Measurements from ENCODE around the gene ARPC5.
A peak's percentile ranks its signal among the peaks of the same experiment; 100 is the strongest.
"Not testable (repeated sequence)": the region's sequence is repeated elsewhere in the genome, so short reads cannot be mapped to it uniquely, and the experiment has no call there.

Gene ARPC5

GRCh38 chr1:183645531-183645930 is 9.9 kb upstream of the ARPC5 start:
- DNase-seq: no peak

DNA sequence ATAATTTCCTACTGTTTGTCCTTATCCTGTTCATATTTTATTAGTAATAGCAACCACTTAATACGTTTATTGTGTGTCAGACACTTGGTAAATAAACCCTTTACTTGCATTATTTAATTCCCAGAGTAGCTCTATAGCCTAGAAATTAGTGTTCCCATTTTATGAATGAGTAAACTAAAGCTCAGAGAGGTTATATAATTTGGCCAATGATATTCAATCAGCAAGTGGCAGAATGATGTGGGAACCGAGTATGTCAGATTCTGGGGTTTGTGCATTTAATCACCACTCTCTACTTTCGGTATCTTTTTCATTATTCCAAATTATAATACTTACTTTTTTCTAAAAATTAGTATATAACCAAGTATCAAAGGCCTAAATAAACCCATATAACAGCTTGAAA is 6.6 kb upstream of the ARPC5 start:
- no peak for DNase-seq

DNA sequence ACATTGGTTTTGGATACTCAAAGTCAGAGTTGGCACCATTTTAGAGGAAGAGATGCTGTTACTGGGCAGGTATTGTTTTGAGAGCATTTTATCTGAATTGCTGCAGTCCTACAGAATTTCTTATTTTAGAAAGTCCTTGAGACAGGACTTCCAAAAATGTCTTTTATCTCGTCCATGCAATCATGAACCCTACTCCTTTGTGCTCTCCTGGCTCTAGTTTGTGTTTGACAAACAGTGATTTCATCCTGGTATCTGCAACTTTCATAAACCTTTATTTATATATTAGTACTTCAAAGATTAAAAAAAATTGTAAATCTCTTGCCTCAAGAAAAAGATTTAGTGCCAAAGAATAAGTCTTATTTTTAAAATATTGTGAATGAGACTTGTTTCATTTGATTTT is 4.6 kb upstream of the ARPC5 start:
- no peak for DNase-seq

GRCh38 chr1:183638649-183639387 is 3.2 kb upstream of the ARPC5 start:
- no peak for DNase-seq

DNA sequence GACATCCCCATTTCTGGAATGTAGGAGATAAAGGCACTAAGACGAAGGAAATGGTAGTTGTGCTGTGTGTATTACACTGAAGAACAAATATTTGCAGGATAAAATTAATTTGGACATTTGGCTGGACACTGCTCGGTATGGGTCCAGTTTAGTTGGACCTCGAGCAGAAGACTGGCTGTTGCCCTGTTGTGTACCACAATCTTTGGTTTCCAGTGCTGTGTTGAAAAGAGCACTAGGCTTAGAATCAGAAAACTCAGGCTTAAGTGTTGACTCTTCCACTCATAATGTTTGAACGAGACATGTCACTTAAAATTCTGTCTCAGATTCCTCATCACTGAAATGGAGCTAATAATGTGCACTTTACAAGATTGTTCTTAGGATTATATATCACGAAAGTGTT is 1.2 kb upstream of the ARPC5 start:
- no peak for DNase-seq

DNA sequence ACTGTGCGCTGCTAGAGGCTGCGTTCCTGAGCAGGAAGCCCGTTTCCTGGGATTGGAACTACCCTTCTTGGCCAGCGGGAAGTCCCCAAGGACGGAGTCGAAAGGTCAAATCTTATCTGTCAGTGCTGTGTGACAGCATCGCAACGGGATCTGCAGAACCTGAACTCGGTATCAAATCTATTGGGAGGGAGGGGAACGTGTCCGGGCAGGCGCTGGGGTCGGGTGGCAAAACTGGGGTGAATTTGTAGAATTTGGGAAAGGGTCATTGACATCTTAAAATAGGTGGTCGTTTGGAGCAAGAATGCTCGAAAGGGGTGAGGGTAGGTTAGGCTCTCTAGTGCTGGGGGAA is 725 bp upstream of the ARPC5 start:
- no peak for DNase-seq

GRCh38 chr1:183635099-183635605 is 431 bp downstream of the ARPC5 start:
- DNase-seq: peak; percentile 26

GRCh38 chr1:183634429-183635065 is 1.0 kb downstream of the ARPC5 start:
- no peak for DNase-seq

DNA sequence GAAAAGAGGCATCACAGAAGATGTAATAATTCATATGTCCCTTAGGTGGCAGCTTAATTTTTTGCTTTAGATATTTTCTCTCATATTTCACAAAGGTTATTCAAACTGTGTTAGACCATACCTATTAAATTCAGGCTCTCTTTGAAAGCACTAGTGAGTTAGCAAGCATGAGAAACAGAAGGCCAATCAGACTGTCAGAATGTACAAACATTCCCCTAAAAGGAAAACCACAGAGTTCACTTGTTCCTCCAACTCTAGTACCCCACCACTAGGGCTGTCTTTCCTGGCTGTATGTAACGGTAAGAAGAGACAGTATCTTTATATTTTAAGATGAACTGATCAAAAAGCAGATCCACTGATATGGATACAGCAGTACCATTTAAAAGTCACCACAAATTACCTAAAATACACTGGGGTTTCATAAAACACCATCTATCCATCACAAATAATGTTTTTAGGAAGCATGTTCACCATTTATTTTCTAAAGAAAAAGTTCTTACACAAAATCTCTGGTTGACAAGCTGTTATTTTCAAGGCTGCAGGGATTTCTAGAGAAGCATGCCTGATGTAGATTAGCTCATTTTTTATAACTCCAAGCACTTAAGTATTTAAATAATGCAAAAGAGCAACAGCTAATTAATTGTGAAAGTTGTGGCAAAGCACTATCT is 1.8 kb downstream of the ARPC5 start:
- DNase-seq: no peak

GRCh38 chr1:183632964-183633363 is 2.6 kb downstream of the ARPC5 start:
- DNase-seq: no peak

- DNase-seq: no peak
Observed at GRCh38 chr1:183632114-183632513, 3.5 kb downstream of the ARPC5 start.

GRCh38 chr1:183630748-183631147 is 4.8 kb downstream of the ARPC5 start:
- no peak for DNase-seq

DNA sequence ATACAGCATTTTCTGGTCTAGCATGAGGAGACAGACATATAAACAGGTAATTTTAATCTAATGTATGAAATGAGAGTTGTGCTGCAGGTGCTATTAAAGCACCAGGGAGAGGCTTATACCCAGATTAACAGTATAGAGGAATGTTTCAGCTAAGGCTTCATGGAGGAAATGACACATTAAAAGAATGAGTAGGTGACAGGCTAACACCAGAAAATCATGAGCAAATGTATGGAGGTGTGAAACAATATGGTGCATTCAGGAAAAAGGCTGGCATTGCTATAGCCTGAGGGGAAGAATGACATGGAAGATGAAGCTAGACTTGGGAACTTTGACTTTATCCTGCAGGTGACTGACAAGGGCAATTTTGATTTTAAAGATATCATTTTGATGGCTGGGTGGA is 7.0 kb downstream of the ARPC5 start:
- DNase-seq: no peak

DNA sequence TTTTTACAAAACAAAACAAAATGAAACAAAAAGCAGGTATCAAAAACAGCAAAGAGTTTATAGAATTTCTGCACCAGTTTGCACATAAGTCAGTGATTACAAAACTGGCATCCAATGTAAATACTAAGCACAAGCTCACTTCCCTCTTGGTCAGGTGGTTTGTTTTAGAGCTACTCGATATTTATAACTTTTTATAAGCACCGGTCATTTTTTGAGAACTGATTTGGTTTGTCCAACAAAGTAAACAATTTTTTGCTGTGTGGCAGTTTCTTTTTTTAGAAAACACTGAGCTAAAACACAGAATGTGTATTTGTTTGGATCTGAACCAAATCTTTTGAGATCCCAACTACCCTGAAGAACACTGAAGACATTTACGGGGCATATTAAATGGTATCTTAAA is 9.3 kb downstream of the ARPC5 start:
- not testable (repeated sequence) for DNase-seq

- DNase-seq: no peak
Observed at GRCh38 chr1:183622884-183623785, 12.4 kb downstream of the ARPC5 start.

- no peak for DNase-seq
Observed at GRCh38 chr1:183622013-183622412, 13.6 kb downstream of the ARPC5 start.

DNA sequence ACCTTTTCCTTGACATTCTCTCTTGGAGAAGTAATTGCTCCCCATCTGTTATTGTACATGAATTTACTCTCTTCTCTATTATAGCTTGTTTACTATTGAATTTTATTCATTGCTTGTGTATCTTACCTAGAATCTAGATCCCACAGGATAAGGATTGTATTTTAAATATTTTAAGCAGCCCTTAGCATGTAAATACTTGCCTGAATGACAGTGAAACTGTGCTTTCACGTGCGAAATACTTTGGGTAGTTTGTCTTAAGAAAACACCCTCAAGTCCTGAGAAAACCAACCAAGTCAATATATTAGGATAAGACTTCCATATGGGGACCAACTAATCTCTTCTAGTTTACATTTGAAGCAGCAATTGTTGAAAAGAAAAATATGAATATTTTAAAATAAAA is 15.3 kb downstream of the ARPC5 start:
- no peak for DNase-seq

DNA sequence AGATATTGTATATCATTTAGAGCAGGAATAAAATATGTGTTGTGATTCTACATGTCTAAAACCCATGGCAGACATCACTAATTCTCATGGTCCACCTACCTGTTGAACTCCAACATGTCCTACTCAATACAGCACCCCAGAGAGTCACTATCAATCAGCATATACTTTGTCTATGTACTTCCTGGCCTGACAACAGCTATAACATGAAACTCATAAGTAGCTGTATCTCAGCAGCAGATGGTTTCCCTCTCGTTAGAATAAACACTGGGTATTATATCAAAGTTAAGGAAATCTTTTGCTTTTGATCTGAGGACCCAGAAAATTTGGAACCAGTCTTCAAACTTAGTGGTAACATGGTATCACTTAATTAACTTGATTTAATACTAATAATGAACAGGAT is 15.8 kb downstream of the ARPC5 start:
- no peak for DNase-seq

DNA sequence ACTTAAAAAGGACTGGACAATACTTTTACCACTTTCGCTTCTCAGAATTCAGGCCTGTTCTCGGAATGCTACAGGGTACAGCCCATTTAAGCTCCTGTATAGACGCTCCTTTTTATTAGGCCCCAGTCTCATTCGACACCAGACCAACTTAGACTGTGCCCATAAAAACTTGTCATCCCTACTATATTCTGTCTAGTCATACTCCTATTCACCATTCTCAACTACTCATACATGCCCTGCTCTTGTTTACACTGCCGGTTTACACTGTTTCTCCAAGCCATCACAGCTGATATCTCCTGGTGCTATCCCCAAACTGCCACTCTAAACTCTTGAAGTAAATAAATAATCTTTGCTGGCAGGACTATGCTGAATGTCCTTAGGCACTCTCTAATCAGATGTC is 17.4 kb downstream of the ARPC5 start:
- DNase-seq: not testable (repeated sequence)

DNA sequence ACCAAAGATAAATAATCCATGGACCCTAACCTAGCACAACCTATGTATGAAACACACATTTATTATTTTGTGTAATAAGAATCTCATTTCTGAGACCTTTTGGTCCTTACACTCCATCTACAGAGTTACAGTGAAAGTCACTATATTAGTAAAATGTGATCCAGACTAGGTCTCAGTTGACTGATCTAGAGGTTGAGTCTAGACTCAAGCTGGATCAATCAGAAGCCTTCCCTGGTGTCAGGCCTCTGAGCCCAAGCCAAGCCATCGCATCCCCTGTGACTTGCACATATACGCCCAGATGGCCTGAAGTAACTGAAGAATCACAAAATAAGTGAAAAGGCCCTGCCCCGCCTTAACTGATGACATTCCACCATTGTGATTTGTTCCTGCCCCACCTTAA is 22.6 kb downstream of the ARPC5 start:
- DNase-seq: not testable (repeated sequence)

GRCh38 chr1:183612407-183612806 is 23.2 kb downstream of the ARPC5 start:
- DNase-seq: no peak

DNA sequence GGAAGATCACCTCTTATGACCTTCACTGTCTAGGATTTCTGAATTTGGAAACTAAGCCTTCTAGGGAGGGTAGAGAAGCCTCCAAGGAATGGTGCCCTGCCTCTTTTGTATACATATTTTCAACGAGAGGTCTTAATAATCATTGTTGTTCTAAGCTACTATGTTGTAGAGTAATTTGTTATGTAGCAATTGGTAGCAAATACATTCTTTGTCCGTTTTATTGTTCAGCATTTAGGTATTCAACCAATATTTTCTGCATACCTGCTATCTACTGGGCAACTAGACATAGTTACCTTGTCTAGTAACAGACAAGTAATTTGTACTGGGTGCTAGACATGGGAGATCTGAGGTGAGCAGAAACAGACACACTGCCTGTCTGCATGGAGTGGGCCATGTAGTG is 24.6 kb downstream of the ARPC5 start:
- no peak for DNase-seq
